Liver (tissue), 9 donors: ENCODE data around the gene TLCD5. TPM values are rescaled to one million over a fixed set of nuclear protein-coding genes. Genes with fewer than 3 reads are reported as not detected.

Experiments
- DNase-seq: peaks from one replicate; pipeline ENCODE4 v3.0.0-alpha.2; 2017; ENCODE audit warnings: low spot score
- H3K27ac ChIP-seq, 2 donors: one replicate each; pipeline ENCODE4 v1.7.0; 2013; ENCODE audit warnings: inconsistent platforms in 2 of 2, low read length in 2 of 2, control low read depth in 1 of 2, low read depth in 1 of 2, mild to moderate bottlenecking in 1 of 2
- H3K27me3 ChIP-seq, 4 donors: one replicate each; pipeline versions ENCODE4 v1.6.1 to v1.7.0; 2013; ENCODE audit warnings: low read length in 3 of 4, inconsistent platforms in 1 of 4, mild to moderate bottlenecking in 1 of 4, moderate library complexity in 1 of 4; ENCODE audit not compliant: control insufficient read depth in 4 of 4, insufficient read depth in 4 of 4
- H3K36me3 ChIP-seq, 4 donors: one replicate each; pipeline versions ENCODE4 v1.6.1 to v1.7.0; 2013; ENCODE audit warnings: low read length in 3 of 4, mild to moderate bottlenecking in 3 of 4, low read depth in 1 of 4, moderate library complexity in 1 of 4; ENCODE audit not compliant: control insufficient read depth in 4 of 4, insufficient read depth in 3 of 4
- H3K4me1 ChIP-seq, 4 donors: one replicate each; pipeline versions ENCODE4 v1.6.1 to v1.7.0; 2013; ENCODE audit warnings: low read length in 3 of 4, mild to moderate bottlenecking in 3 of 4, moderate library complexity in 1 of 4; ENCODE audit not compliant: control insufficient read depth in 4 of 4, insufficient read depth in 4 of 4
- H3K4me3 ChIP-seq, 3 donors: one replicate each; pipeline versions ENCODE4 v1.6.1 to v1.7.0; 2013; ENCODE audit warnings: low read length in 3 of 3, control low read depth in 1 of 3, low read depth in 1 of 3, mild to moderate bottlenecking in 1 of 3
- H3K9ac ChIP-seq, 2 donors: one replicate each; pipeline ENCODE4 v1.7.0; 2013; ENCODE audit warnings: low read length in 2 of 2, mild to moderate bottlenecking in 2 of 2, moderate library complexity in 2 of 2, control low read depth in 1 of 2, low read depth in 1 of 2
- H3K9me3 ChIP-seq, 4 donors: one replicate each; pipeline versions ENCODE4 v1.6.1 to v1.7.0; 2013; ENCODE audit warnings: low read length in 3 of 4; ENCODE audit not compliant: control insufficient read depth in 4 of 4
- ATF3 ChIP-seq: IDR thresholded peaks from 2 replicates; pipeline ENCODE4 v1.6.1; 2016; ENCODE audit warnings: antibody characterized with exemption
- CTCF ChIP-seq: fragments of 150-350 bp; IDR thresholded peaks from 2 replicates; pipeline ENCODE4 v1.5.1; 2017; ENCODE audit warnings: improper control_type of control experiment, low read depth, low read length; ENCODE audit not compliant: missing input control
- EGR1 ChIP-seq, 2 donors: IDR thresholded peaks; 2 replicates each; pipeline ENCODE4 v1.6.1; 2016 to 2018; ENCODE audit warnings: antibody characterized with exemption in 2 of 2, low read depth in 2 of 2
- FOXA1 ChIP-seq: IDR thresholded peaks from 2 replicates; pipeline ENCODE4 v1.6.1; 2016; ENCODE audit warnings: antibody characterized with exemption
- HNF4A ChIP-seq, 2 donors: conservative IDR thresholded peaks; 2 replicates each; pipeline ENCODE4 v1.6.1; 2016; ENCODE audit warnings: antibody characterized with exemption in 2 of 2, mild to moderate bottlenecking in 2 of 2
- HNF4G ChIP-seq: IDR thresholded peaks from 2 replicates; pipeline ENCODE4 v1.6.1; 2016; ENCODE audit warnings: antibody characterized with exemption
- MAX ChIP-seq: IDR thresholded peaks from 2 replicates; pipeline ENCODE4 v1.6.1; 2016; ENCODE audit warnings: antibody characterized with exemption
- NR2F2 ChIP-seq: IDR thresholded peaks from 2 replicates; pipeline ENCODE4 v1.6.1; 2016; ENCODE audit warnings: antibody characterized with exemption
- RAD21 ChIP-seq, 2 donors: IDR thresholded peaks; 2 replicates each; pipeline ENCODE4 v1.6.1; 2016; ENCODE audit warnings: antibody characterized with exemption in 2 of 2, mild to moderate bottlenecking in 2 of 2
- REST ChIP-seq: IDR thresholded peaks from 2 replicates; pipeline ENCODE4 v1.6.1; 2016; ENCODE audit warnings: antibody characterized with exemption, mild to moderate bottlenecking
- RXRA ChIP-seq, 2 donors: IDR thresholded peaks; 2 replicates each; pipeline ENCODE4 v1.6.1; 2017 to 2018; ENCODE audit warnings: antibody characterized with exemption in 2 of 2, mild to moderate bottlenecking in 1 of 2
- TAF1 ChIP-seq: conservative IDR thresholded peaks from 2 replicates; pipeline ENCODE4 v1.6.1; 2016; ENCODE audit warnings: antibody characterized with exemption, mild to moderate bottlenecking
- ZBTB33 ChIP-seq: IDR thresholded peaks from 2 replicates; pipeline ENCODE4 v1.6.1; 2016; ENCODE audit warnings: antibody characterized with exemption
- WGBS: extraction: QIAGEN DNeasy Blood & Tissue Kit; methylation state at CpG from one replicate; pipeline ENCODE4 v1.1.7; 2013; 5-methylcytosine and 5-hydroxymethylcytosine counted together
- polyA plus RNA-seq, 2 donors: library from polyadenylated mRNA; stranded (reverse) in 1 of 2; unstranded in 1 of 2; fragments of 200-250 nt in 1 of 2; fragments of >200 nt in 1 of 2; fragmentation: Nextera tagmentation in 1 of 2; extraction: Ambion mirVana in 1 of 2; gene quantifications; one replicate each; pipeline versions ENCODE4 v1.2.1 to v1.2.3, GENCODE V29; 2013 to 2015
- total RNA-seq, 2 donors: library from RNA; depleted of rRNA; stranded (reverse); fragments of >200 nt; gene quantifications; one replicate each; pipeline ENCODE4 v1.2.3, GENCODE V29; 2014
- donor health status: healthy.
- donor health status: healthy.
- donor health status: healthy.
- donor health status: healthy.
- donor health status: healthy.

Gene TLCD5
- total and polyA plus RNA-seq, 4 donors, result 0.31 to 1.2 (median 0.68) TPM

GRCh38 chr11:120281143-120281795 is 43.8 kb upstream of the TLCD5 start:
- TF ChIP-seq CTCF (no peak), ATF3 (no peak), NR2F2 (no peak), ZBTB33 (no peak), EGR1 (IDR thresholded peaks at IDR 0.05; ENCODE audit: low read depth in 2 of 2) (no peak), RAD21 (IDR thresholded peaks at IDR 0.05) (no peak), HNF4G (no peak), REST (no peak), MAX (no peak), FOXA1 (no peak)
- H3K4me3 ChIP-seq, result no peak overlapping the region
- no peaks in the 10 kb centered on the region for H3K36me3 ChIP-seq
- no peaks in the 10 kb centered on the region for H3K4me1 ChIP-seq
- H3K9ac ChIP-seq, result no peak overlapping the region
- no peaks in the 10 kb centered on the region for H3K27me3 ChIP-seq
- no peak for DNase-seq
- H3K9me3 ChIP-seq, result no peaks in the 10 kb centered on the region
- WGBS, result 80% methylated on average over 7 of the region's 7 CpGs
- H3K27ac ChIP-seq, result no peak overlapping the region

- TF ChIP-seq HNF4A (conservative IDR thresholded peaks at IDR 0.05) (no peak), RAD21 (IDR thresholded peaks at IDR 0.05) (no peak), NR2F2 (no peak), RXRA (IDR thresholded peaks at IDR 0.05) (no peak), CTCF (no peak), ZBTB33 (no peak), MAX (no peak), TAF1 (no peak), EGR1 (IDR thresholded peaks at IDR 0.05; ENCODE audit: low read depth in 2 of 2) (no peak)
- no peaks in the 10 kb centered on the region for H3K27me3 ChIP-seq
- no peak overlapping the region for H3K4me3 ChIP-seq
- no peak overlapping the region for H3K27ac ChIP-seq
- H3K9ac ChIP-seq, result no peak overlapping the region
- H3K9me3 ChIP-seq, result no peaks in the 10 kb centered on the region
- H3K36me3 ChIP-seq, result no peaks in the 10 kb centered on the region
- 92% methylated on average over 2 of the region's 2 CpGs for WGBS
- no peak for DNase-seq
- H3K4me1 ChIP-seq, result no peaks in the 10 kb centered on the region
These were observed 42.0 kb upstream of the TLCD5 start for GRCh38 chr11:120283124-120283523.
